Epithelial cell of esophagus (primary cell): ENCODE results near the gene DSTN.

Experiments used
- DNase-seq: peaks from one replicate; pipeline ENCODE4 v3.0.0; 2010; ENCODE audit warnings: low read depth
- H3K4me3 ChIP-seq: 2 replicates; pipeline ENCODE4 v1.5.1; 2011; ENCODE audit warnings: mild to moderate bottlenecking, low read length, control low read depth
- CTCF ChIP-seq: IDR thresholded peaks from 2 replicates; pipeline ENCODE4 v1.5.1; 2011; ENCODE audit warnings: low read depth, mild to moderate bottlenecking, low read length, control low read depth, inconsistent platforms; ENCODE audit not compliant: insufficient read depth; ENCODE audit errors: missing control alignments

The DSTN gene

GRCh38 chr20:17529586-17529985, 40.3 kb upstream of the DSTN start:
- TF ChIP-seq CTCF, result no peak
- H3K4me3 ChIP-seq, result no peak overlapping the region
- DNase-seq, result no peak

- TF ChIP-seq CTCF, result no peak
- no peak for DNase-seq
- no peak overlapping the region for H3K4me3 ChIP-seq
Observed at GRCh38 chr20:17530153-17530552, 39.7 kb upstream of the DSTN start.

- DNase-seq, result peak; percentile 58
- TF ChIP-seq CTCF, result no peak
- peak within 1 kb of the TSS; percentile 42 for H3K4me3 ChIP-seq
Observed at GRCh38 chr20:17530716-17531664, 38.9 kb upstream of the DSTN start, which contains the start of gene BFSP1. TSS of gene BFSP1 (minus strand) at chr20:17531379. CDS start at chr20:17531329, 50 bp downstream.

- peak overlapping the region; percentile 42 for H3K4me3 ChIP-seq
- no peak for TF ChIP-seq CTCF
- DNase-seq, result no peak
Observed at GRCh38 chr20:17531665-17532025, 38.2 kb upstream of the DSTN start.

- no peak for TF ChIP-seq CTCF
- no peak overlapping the region for H3K4me3 ChIP-seq
- peak; percentile 78 for DNase-seq
Observed at GRCh38 chr20:17533396-17533795, 36.5 kb upstream of the DSTN start.

- no peak overlapping the region for H3K4me3 ChIP-seq
- no peak for DNase-seq
- no peak for TF ChIP-seq CTCF
Observed at GRCh38 chr20:17534077-17534476, 35.8 kb upstream of the DSTN start.
